ENCODE measurements around the gene MEF2A.
"Not testable (repeated sequence)": the region's sequence is repeated elsewhere in the genome, so short reads cannot be mapped to it uniquely, and the experiment has no call there.

Gene MEF2A

DNA sequence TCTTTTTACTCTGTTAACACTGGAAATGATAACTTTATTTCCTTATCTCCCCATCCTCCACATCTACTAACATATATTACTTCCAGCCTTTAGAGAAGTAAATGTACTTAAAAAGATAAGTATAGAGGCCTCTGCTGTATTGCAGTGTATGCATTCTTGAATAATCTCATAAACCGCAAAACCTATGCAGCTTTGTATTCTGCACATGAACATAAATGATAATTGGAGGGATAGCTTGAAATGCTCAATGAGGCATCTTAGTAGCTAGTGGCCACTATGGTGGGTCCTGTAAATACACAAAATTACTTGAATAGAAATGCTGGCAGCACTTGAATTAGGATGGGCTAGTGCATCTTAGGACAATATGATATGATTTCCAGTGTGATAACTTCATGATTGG is 90.4 kb downstream of the MEF2A start:
- DNase-seq = no peak

DNA sequence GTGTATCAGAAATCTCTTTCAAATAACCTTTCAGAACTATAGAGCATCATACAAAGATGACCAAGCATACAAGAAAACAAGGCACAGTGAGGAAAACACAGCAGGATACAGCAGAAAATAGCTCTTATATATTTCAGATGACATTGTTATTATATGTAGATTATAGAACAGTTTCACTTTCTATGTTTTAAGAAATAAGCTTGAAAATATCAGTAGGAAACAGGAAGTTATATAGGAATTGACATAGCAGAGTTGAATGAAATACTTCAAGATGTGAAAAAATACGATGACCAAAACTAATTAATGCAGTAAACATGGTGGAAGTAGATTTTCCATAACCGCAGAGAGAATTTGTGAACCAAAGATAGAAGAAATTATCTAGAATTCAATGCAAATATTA is 92.2 kb downstream of the MEF2A start:
- no peak for DNase-seq

DNA sequence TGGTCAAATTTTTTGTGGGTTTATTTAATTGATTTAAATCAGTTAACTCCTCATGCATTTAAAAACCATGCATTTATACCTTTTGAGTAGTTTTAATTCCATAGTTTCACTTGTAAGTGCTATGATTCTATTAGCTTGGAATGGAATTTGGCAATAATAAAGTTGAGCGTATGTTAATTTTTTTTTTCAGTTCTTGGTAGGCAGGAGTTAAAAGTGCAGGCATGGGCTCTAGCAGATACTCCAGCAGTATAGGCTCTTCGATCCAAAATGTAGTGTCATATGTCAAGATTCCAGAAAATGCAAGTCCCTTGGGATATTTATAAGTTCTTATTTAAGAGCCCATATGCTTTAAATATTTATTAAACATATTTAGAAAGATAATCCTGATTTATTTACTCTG is 97.1 kb downstream of the MEF2A start:
- DNase-seq = no peak

DNA sequence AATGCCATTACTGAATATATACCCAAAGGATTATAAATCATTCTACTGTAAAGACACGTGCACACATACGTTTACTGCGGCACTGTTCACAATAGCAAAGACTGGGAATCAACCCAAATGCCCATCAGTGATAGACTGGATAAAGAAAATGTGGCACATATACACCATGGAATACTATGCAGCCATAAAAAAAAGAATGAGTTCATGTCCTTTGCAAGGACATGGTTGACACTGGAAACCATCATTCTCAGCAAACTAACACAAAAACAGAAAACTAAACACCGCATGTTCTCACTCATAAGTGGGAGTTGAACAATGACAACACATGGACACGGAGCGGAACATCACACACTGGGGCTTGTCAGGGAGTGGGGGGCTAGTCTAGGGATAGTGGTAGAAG is 100.3 kb downstream of the MEF2A start:
- not testable (repeated sequence) for DNase-seq

DNA sequence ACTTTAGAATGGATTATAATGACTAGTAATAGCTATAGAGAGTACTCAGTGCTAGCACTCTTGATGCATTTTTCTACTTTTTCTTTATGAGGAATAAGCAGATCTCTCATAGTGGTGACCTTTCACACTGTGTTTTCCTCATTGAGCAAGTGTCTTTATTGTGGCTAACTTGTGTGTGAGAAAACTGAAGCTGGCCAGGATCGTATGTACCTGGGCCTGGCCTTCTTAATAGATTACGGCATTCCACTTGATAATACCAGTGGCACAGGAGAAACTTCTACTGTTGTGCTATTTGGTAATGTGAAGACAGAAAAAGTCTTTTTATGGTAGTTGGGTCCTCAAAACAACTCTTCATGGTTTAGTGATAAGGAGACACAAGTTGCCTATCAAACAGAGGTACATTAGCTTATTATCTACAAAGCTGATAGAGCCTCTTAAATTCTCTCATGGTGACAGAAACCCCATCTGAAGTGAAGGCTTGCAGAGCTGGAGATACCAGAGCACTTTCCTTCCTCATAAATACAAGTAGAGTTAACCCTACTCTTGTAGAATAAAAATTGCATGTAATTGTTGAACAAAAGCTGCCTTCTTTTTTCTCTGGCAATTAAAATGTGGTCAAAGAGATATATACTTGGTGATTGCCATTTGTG is 102.9 kb downstream of the MEF2A start:
- no peak for DNase-seq

DNA sequence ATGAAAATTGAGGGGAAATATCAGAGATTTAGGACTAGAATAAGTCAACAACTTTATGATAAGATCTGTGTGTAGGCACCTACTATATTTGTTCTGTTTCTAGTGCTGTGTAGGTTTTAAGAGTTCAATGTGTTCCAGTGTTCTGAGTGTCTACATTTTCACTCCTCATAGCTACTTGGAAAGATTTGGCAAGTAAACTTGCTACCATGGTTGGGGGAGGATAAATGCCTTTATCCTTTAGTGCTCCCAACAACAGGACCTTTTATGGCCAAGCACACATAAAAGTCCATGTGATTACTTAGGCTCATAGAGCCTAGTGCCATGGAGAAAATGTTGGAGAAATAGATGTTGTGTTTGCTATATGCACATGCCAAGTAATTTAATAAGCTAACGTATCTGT is 103.5 kb downstream of the MEF2A start:
- no peak for DNase-seq

DNA sequence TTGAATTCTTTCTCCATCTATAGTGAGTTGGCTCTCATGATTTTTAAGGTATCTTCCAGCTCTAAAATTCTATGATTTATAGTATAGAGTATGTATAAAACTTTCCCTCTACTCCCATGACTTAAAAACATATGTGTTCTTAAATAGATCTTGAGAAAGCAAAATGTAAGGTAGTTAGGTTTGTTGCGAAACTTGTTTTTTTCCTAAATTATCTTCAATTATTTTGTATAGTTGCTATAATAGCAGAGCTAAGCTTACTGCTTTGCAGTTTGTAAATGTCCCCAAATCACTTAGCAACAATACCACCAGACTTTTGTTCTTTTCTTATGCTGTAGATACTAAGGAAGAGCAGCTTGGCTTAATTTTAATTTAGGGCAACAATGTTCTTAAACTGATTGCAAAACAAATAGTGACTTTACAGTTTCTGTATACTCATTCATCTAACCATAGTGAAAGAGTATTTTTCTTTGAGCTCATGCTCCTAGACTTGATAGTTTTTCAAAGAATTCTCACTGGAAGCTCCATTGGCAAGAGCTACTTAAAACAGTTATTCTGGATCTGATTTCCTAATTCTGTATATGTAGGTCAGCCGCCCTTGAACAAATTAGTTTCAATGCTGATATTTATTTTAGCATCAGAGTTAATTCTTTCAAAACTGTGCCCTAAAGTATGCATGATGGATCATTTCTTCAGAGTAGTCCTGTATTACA is 106.3 kb downstream of the MEF2A start:
- no peak for DNase-seq

DNA sequence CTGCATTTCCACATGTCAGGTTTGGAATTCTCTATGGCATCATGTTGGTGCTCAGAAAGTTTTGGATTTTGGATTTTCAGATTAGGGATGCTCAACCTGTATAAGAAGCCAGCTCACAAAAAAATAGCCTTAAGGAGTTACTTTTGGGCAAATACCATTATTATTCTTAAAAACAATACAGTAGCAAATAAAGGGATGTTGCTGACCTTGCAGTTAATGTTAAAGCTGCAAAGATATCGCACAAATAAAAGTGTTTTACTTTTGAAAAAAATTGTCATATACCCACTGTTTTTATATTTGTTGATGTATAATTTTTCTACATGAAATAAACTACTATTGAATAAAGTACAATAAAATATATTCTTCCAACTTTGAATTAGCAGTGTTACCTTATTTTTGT is 107.3 kb downstream of the MEF2A start:
- no peak for DNase-seq

DNA sequence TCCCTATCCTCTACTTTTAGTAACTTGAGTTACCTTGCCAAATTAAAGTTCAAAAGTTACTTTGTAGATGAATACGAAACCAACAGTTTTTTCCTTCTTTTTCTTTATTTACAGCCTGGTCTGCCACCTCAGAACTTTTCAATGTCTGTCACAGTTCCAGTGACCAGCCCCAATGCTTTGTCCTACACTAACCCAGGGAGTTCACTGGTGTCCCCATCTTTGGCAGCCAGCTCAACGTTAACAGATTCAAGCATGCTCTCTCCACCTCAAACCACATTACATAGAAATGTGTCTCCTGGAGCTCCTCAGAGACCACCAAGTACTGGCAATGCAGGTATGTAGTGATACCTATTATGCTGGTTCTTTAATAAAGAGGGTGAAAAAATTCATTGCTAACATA is 108.5 kb downstream of the MEF2A start:
- no peak for DNase-seq

DNA sequence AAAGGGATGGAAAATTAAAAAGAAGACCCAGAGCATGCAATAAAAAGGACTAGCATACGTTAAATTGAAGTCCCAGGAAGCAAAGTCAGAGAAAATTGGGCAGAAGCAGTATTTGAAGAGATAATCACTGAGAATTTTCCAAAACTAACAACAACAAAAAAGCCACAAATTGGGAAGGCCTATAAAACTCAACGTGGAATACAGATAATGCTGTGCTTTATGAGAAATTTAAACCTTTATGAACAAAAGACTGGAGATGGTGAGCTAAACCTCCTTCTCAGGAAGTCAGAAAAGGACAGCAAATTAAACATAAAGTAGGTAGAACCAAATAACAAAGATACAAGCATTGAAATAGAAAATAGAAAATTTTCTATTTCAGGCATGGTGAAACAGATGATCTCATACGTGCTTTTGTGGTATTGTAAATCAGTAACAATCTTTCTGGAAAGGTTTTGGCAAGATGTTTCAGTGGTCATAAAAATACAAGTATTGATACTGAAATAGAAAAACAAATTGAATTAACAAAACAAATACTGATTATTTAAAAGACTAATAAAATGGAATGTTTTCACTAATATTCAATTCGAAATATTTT is 111.9 kb downstream of the MEF2A start:
- no peak for DNase-seq

DNA sequence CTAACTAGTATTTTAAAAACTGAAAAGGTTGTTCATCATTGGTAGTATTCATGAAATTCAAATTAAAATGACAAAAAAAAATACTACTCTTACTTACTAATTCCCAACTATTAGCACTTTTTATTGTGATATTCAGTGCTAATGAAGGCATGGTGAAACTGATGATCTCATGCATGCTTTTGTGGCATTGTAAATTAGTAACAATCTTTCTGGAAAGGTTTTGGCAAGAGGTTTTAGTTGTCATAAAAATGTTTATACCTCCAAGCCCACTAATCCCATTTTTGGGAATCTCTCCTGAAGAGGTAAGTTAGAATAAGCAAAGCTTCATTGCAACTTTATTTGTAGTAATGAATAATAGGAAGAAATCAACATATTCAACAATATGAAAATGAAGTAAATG is 114.5 kb downstream of the MEF2A start:
- DNase-seq = no peak

DNA sequence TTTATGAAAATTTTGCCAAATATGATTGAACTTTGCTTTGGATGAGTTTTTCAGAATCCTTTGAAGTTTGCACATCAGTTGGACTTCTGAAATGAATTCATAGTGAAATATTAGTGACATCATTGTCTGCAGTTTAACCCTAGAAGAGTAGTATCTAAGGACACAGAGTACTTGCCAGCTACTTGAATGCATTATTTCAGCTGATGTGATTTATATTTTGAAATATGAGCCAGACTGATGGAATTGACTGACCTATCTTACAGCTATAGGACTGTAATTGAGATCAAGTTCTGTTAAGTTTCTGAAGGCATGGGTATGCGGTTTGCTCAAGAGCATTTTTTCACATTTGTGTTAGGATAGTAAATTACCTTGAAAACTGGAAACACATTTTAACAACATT is 116.2 kb downstream of the MEF2A start:
- no peak for DNase-seq

DNA sequence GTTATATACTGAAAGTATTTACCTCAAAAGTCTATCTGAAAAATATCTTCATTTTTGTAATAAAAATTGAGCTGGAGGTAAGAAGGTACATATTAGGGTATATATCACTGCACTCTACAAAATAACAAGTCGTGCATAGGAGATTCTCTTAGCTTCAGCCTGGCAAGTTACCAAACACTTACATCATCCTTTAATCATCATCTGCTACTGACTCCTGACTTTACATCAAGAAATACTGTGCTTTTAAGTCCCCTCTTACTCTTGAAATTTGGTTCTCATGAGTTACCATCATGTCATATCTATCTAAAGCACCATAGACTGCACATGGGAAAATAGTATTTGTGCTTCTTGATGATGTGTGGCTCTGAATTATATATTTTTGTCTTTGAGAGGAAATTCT is 116.7 kb downstream of the MEF2A start:
- no peak for DNase-seq

DNA sequence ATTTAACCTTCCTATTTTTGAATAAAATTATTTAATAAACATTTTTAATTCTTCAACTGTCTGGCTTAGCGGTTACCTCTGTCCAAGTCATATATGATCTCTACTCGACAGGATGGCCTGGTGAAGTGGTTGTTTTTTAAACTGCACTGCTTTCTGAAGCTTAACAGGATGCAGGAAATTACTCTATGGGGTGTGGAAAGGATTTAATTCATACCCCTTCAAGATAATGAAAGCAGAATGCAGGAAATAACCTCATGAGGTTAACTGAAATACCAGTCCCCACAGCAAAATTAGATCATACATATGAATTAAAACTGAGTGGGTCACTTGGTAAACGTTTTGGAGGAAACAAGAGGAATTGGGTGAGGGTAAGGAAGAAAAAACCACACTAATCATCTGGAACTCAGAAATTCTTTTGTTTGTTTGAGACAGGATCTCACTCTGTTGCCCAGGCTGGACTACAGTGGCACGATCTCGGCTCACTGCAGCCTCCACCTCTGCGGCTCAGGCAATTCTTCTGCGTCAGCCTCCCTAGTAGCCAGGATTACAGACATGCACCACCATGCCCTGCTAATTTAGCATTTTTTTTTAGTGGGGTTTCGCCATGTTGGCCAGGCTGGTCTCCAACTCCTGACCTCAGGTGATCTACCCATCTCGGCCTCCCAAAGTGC is 117.4 kb downstream of the MEF2A start:
- DNase-seq = no peak

DNA sequence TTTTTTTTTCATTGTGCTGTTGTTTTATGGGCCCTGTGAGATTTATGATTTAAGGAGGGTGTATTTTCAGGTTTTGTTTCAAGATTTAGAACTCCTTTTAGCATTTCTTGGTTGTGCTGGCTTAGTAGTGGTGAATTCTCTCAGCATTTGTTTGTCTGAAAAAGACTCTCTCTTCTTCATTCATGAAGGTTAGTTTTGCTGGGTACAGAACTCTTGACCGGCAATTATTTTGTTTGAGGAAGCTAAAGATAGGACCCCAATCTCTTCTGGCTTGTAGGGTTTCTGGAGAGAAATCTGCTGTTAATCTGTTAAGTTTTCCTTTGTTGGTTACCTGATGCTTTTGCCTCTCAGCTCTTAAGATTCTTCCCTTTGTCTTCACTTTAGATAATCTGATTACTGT is 120.5 kb downstream of the MEF2A start:
- DNase-seq = no peak

DNA sequence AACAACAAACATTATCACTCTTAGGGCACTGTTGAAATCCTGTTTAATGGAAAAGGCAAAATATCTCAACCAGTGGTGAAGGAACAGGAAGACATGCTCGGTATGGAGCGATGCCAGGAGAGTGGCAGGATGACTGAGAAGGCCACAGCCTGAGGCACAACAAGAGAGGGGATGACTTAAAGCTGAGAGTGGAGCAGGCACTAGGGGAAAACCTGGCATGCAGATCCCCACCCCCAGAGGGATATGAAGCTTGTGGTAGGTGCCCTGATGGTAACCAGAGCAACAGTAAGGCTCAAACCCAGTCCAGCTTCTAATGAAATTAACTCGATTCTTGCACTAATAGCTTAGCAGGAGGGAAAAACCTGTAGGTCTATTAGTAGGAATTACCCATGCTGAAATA is 127.0 kb downstream of the MEF2A start:
- no peak for DNase-seq

DNA sequence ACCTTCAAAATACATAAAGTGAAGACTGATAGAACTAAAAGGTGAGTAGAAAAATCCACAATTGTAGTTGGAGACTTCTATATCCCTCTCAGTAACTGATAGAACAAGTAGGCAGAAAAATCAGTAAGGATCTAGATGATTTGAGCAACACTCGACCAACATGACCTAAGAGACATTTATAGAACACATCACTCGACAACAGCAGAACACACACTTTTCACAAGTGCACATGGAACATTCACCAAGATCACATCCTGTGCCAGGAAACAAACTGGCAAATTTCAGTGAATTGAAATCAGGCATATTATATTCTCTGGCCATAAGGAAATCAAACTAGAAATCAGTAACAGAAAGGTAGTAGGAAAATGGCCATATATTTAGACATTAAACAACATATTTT is 130.3 kb downstream of the MEF2A start:
- DNase-seq = no peak

DNA sequence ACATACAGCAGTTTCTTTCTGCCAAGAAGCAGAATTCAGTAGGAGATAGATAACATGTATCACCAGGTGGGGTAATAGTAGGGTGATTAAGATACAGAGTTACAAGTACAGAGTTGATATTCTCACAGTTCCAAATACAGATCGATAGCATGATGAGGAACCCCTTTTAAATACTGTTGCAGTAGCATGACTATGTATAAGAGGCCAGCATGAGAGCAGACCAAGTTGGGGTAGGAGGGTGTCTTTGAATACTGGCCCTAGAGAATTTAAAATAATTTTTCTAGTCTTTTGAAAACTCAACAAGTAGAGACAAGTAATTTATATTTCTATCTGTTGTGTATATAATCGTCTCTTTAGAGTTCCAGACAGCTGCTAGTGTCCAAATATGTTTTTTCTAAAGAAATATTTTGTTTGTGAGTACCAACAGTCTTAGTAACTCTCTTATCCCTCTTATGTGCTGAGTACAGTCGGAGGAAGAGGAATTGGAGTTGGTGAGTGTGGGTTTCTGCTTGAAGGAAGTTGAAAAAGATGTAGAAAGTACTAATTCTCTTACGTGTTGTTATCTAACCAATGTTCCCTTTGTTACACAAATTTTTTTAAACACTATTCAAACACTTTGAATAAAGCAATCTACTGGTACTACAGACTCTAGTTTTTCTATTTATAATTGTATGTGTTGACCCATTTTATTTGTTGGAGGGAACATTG is 137.3 kb downstream of the MEF2A start:
- no peak for DNase-seq

DNA sequence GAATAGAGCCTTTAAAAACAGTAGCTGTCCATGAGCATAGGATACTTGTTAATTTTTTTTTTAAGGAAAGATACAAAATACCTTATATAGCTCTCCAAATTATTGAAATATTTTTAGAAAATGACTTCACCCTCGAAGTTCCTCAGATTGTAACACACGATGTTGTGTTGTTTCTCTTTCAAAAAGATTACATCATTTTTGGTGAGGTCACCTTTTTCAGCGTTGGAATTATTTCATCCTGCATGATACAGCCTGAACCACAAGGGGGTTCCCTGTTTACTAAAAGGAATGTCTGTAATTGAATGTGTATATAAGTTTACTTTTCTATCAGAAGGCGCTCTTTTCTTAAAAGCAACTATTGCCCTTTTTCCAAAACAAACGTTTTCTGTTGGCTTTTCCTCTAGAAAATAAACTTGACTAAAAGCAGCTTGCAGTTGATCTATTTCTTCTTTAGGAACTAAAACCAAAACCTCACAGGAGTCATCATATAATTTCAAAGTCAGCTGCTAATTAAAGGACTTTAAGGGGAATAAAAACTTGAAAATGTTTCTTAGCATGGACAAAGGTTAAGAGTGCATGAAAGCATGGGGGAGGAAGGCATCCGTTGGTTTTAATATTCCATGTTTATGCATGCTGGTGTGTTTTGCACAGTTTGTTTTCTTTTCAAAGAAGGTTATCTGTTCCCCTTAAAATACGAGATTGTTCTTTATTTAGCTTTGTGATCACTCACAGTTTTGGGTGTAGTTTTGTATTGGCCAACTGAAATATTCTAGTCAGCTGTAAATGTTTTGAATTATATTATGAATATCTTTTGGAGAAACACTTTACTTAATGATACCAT is 138.0 kb downstream of the MEF2A start:
- peak; percentile 18 to 26 for DNase-seq

DNA sequence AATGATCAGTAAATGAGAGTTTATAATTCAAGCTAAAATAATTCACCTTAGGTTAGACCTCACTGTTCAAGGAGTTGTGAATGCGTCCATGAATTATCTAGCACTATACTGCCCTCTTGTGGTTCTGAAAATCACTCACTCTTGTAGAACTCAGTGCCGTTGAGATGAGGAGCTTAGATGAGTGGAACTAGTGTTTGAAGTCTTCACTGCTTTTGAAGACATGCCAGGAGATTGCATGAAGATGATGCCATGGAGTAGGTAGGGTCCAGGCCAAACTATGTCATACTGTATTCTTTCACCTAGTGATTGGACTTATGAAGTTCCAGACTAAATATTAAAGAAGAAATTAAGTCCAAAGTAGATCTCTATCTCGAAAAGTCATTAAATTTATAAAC is 138.7 kb downstream of the MEF2A start:
- DNase-seq = peak; percentile 59 to 76

DNA sequence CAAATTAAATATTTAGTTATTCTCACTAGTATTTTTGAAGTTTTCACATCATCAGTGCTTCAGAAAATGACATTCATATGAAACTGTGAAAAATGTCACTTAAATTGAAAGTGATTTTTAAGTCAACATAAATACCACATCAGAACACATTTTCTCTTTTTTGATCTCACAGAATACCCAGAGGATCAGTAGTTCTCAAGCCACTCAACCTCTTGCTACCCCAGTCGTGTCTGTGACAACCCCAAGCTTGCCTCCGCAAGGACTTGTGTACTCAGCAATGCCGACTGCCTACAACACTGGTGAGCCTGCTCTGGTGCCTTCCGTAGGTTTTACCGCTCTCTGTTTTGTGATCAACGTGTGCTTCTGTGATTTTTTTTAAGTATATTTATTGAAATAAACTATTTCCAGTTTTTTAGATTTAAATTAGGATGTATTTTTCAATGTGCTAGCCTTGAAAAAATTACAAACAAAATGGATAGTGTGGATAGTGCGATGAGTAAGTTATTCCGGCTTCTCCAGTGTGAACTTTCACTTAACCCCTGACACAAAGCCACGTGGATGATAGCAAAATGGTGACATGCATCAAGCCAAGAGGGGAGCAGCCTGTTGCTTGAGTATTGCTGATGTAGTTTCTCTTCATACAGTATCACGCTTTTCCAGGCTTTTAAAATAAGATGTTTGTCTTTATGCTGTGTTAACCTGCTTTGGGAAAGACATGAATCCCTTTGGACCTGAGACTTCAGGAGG is 140.9 kb downstream of the MEF2A start:
- no peak for DNase-seq
